Measurements from ENCODE around the gene LRRC1.
"Not testable (repeated sequence)": the region's sequence is repeated elsewhere in the genome, so short reads cannot be mapped to it uniquely, and the experiment has no call there.

The LRRC1 gene

DNA sequence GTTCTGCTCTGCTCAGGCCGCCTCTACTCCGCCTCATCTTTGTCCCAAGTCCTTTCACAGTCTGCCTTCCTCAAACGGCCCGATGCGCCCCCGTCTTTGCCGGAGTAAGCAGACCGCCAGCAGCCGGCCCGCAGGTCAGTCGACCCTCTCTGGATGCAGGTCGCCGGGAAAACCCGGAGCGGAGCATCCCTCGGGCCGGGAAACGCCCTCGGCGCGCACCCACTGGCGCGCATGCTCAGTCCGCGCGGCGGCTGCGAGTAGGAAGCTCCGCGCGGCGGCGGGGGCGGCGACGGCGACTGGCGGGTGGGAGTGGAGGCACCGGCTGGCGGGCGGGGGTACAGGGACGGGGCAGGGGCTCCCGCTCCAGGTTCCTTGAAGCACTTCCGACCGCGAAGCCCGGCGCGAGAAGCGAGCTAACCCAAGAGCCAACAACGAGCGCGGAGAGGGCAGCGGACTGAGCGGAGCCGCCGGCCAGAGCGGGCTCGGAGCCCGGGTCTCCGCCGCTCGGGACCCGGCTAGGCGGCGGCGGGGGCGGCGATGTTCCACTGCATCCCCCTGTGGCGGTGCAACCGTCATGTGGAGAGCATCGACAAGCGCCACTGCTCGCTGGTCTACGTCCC lies at the start of gene LRRC1:
LRRC1 (plus strand) TSS at position 286 of the 620 bp plus-strand sequence; CDS start at position 538, 252 bp downstream.
- peak; percentile 82 to 86 for DNase-seq

DNA sequence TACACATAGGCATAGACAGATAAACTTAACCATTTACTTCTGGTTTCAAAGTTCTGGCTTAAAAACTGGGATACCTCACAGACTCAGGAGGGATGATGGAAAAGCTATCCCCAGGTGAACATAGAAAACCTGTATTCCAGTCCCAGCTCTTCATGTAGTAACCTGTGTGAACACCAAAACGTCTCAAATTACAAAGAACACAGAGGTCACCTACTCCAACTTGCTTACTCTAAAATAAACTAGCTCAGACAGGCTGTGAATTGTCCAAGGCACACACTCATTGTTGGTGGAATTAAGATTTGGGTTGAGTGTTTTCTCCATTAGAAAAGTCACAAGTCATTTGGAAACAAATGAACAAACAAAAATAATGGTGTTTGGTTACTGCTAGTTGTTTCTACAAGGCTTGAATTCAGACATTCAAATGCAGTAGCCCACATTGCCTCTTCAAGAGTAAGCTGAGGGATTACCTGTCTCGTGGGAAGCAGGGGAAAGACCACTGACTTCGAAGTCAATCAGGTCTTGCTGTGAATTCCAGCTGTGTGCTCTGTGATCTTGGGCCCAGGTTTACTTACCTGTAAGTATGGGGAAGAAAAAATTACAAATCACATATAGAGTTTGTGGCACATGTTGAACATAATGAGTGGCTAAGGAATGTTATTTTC lies 48.2 kb upstream of the LRRC1 start:
- DNase-seq: no peak

DNA sequence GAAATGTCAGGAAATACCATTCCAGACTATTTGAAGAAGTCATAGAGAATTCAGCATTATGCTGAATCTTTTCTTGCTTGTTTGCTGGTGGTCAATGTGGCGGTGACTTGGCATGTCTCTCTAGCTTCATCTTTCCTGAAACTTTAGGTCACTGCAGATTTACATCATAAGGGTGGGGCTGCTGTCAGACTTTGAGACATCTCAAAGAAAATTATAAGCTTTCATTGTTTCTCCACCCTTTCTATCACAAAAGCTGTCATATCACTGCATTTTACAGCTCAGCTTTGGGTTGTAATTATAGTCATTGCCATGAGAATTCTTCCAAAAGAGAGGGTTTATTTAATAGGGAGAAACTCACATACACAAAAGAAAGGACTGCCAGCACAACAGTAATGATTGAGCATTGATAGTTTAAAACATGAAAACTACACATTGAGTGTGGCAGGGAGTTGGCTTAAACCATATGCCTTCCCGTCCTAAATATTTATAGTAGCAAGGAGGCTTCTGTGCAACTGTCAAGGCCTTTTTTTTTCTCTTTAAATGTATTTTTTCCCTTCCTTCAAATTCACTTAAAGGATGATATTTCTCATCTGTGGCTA lies 44.7 kb upstream of the LRRC1 start:
- no peak for DNase-seq

DNA sequence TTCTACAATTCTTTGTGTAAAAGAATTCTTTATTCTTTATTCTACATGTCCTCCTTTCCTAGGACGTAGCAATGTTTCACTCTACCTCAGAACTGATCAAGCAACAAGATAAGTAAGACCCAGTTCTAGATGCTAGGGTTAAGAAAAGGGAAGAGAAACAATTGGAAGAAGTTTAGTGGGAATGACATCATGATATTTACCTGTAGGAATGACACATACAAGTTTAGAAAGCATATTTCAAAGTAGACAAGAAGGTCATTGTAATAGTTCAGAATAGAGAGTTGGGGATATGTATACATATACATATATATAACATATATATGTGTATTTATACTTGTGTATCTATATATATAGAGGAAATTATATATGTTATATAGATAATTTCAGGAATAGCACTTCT lies 43.4 kb upstream of the LRRC1 start:
- DNase-seq: no peak

DNA sequence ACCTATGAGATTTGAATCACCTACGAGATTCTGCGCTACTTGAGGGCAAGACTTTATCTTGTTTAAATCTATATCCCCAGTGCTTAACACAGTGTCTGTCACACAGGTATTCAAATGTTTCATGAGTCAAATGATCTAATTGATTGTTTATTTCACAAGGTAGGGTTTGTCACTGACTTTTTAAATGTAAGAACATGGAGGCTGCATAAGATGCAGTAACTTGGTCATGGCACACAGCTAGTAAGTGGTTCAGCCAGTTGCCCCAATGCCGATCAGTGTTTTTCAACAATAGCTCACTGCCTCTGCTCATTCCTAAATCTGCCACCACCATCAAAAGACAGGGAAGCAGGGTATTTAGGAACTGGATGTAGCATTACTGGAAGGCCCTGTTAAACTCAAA lies 42.4 kb upstream of the LRRC1 start:
- DNase-seq: no peak

DNA sequence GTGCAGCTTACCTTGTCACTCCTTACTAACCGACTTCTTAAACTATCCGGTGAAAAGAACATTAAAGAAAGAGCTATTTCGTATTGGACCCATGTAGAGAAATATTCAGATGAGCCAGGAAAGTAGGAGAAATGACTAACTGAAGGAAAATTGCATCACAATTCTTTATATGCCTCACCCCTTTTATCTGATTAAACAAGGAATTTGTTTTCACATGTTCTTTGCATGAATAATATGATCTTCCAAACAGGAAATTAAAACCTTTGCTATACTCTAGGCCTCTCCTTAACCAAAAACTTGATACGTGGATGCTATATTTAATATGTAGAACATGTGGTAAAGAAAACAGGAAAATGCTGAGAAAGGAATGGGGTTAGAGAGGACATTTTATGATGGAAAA lies 41.9 kb upstream of the LRRC1 start:
- no peak for DNase-seq

DNA sequence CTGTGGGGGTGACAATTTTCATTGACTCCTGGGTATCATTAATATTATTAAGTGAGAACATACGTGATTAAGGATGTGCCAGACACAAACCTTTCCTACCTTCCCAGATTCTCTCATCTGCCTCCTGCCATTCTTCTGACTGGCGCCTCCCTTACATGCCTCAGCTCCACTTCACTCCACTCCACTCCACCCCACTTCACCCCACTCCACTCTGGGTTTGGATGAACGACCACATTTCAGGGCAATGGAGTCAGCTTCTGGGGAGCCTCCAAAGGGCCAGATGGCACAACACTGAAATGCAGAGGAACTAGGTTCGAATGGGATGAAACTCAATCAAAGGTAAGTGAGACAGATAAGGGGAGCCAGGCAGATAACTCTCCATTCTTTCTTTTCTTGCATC lies 40.5 kb upstream of the LRRC1 start:
- DNase-seq: no peak

DNA sequence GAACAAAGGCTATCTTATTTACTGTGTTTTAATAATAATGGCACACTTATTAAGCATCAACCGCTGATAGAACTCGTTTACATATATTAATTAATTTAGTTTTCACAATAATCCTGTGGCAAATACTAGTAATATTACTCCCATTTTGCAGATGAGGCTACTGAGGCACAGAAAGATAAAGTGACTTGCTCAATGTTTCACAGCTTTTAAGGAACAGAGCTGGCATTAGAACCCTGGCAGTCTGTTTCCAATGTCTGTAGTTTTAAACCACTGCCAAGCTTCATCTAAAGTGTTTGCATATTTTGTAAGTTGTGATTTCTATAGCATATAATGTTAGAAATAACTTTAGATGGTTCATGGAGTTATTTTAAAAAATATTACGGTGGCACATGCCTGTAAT lies 38.4 kb upstream of the LRRC1 start:
- no peak for DNase-seq

DNA sequence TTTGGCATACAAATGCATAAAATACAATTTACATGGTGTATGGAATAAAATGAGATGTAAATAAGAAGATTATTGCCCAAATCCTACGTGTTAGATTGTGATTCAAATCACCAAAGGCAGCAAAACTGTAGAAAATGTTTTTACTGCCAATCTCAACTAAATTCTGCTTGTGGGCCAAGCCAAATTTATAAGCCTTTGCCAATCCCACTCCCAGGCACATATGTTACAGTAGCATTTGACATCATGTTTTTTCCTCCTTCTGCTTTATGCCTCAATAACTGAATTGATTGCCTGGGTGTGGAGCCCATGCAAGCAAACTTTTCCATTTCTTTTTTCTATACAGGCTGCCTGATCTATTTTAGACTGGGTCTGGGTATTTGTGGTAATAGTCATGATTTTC lies 36.3 kb upstream of the LRRC1 start:
- no peak for DNase-seq

DNA sequence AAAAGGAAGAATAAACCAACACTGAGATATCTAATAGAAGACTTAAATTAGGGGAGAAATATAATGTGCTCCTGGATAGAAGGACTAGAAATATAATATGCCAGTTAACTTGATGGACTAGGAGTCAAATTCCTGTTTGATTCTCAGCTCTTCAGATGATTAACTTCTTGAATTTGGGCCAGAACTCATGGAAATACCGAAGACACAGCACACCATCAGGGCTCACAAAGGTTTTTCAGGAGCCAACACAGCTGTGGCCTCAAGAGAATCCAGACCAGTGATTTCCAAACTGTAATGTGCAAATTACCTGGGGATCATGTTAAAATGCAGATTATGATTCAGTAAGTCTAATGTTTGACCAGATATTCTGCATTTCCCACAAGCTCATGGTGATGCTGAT lies 33.8 kb upstream of the LRRC1 start:
- no peak for DNase-seq

DNA sequence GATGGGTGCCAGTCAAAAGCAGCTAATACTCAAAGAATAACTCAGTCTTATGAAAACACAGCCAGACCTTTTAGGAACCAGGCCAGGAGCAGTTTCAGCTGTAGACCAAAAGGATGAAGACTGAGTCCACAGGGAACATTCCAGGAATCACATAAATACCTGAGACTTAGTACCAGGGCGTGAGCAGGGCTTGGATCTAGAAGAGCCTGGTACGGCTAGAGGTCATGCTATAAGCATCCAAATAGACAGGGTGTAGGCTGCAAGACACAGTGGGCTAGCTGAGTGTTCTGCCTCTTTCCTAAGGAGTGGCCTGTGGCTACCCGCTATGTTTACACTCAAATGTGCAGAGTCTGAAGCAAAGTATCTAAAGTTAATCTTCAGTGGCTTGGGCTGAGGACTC lies 29.5 kb upstream of the LRRC1 start:
- no peak for DNase-seq

DNA sequence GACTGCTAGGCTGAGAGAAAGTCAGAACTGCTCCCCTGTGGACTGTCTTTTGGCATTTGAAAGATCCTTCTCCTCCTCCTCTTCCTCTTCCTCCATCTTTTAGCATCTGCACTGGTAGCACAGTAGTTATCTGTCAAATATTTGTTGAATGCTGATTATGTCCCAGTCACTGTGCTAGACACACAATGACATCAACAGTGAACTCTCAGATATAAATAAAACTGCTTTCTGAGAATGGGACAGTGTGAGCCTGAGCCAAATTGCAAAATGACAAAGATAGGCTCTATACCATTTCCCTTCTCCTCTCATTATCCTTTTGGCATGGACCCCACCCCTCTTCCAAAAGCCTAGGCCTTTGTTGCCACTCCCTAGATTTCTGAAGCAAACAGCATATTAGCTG lies 27.9 kb upstream of the LRRC1 start:
- DNase-seq: no peak

DNA sequence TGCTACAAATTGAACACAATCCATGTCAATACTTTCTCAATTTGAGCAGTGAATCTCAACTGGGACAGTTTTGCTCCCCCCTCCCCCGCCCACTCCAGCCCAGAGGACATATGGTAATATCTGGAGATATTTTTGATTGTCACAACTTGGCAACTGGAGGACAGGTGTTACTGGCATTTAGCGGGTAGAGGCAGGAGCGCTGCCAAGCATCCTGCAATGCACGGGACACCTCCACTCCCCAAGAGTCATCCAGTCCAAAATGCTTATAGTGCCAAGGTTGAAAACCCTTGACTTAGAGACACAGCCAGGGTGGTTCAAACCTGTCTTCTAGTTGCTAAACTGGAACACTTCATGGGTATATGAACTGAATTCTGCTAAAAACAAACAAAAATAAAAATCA lies 26.9 kb upstream of the LRRC1 start:
- DNase-seq: no peak

DNA sequence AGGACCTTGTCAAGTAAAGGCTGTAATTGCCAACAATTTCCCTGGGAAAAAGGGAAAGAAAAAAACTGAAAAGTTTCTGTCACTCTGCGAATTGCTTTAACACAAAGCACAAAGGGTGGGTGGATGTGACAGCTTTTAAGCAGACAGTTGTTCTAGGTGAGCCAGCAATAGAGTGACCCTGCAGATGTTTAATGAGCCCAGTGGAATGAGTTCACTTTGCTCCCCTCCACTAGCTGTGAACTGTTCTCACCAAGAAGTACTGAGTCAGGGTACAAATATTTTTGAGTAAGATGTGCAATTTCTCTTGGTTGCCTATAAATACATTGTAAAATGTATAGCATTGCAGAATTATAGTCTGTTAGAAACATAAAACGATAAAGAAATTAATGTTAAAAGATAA lies 26.2 kb upstream of the LRRC1 start:
- DNase-seq: no peak

DNA sequence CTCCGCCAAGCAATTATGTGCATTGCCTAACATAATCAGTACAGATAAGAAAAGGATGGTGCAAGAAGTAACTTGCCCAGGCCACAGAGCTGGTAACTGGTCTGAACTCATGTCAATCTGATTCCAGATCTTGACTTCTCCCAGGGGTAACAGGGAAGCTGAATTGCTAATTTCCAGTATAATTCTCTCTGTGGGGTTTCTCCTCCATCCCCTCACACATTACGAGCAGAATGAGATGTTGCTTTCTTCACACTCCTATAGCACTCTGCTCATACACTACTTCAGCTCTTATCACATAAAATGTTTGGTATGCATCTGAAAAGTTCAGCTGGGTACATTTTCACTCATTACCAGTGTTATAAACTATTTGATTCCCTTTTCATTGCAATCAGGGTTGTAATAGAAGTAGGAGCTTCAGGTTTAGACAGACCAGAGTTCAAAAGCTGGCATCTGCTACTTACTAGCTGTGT lies 24.0 kb upstream of the LRRC1 start:
- DNase-seq: no peak

DNA sequence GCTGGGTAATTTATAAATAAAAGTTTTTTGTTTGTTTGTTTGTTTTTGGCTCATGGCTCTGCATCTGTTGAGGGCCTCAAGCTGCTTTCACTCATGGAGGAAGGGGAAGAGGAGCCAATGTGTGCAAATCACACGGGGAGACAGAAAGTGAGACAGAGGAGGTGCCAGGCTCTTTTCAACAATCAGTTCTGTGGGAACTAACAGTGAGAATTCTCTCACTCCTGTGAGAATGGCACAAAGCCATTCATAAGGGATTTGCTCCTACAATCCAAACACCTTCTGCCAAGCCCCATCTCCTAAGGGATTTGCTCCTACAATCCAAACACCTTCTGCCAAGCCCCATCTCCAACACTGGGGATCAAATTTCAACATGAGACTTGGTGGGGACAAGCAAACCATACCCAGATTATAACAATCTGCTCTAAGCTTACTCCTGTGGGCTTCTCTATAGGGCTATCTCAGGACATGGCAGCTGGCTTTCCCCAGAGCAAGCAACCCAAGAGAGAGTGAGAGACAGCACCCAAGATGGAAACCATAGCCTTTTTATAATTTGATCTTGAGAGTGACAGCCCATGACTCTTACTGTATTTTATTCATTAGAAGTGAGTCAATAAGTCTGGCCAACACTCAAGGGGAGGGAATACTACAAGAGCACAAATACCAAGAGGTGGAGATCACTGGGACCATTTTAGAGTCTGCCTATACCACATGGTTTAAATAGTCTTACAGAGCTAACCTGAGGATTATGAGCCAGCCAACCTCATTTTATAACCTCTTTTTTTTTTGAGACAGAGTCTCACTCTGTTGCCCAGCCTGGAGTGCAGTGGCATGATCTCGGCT lies 22.8 kb upstream of the LRRC1 start:
- no peak for DNase-seq

DNA sequence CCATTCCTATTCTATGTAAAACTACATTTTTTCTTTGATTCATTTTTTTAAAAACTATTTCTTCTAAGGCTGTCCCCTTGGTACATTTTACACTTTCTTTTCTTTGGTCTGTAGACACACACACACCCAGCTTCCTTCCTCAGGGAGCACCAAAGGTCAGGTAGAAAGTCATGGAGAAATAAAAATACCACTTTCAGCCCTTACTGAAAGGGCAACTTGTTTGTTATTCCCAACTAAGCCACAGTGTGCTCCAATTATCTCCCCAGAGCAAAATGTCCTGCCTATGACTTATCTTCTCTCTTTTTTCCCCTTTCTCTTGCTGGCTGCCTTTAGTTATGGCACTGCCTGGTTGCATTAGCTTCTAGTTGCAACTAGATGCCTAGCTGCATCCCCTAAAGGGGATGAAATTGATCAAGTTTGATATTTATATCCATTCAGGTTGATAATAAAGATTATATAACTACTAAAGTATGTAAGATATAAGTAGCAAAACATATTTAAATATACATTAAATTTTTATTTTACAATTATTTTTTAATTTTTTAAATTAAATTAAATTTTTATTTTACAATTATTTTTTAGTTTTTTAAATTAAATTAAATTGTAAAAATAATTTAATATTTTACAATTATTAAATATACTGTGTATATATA lies 21.6 kb upstream of the LRRC1 start:
- no peak for DNase-seq

DNA sequence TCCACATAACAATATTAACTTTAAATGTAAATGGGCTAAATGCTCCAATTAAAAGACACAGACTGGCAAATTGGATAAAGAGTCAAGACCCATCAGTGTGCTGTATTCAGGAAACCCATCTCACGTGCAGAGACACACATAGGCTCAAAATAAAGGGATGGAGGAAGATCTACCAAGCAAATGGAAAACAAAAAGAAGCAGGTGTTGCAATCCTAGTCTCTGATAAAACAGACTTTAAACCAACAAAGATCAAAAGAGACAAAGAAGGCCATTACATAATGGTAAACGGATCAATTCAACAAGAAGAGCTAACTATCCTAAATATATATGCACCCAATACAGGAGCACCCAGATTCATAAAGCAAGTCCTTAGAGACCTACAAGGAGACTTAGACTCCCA lies 18.7 kb upstream of the LRRC1 start:
- not testable (repeated sequence) for DNase-seq

DNA sequence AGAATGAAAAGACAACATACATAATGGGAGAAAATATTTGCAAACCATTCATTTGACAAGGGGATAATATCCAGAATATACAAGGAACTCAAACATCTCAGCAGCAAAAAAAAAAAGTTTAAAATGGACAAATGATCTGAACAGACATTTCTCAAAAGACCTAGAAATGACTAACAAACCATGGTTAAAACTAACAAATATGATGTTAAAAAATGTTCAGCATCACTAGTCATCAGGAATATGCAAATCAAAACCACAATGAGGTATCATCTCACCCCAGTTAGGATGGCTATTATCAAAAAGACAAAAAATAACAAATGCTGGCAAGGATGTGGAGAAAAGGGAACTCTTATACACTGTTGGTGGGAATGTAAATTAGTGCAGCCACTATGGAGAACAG lies 9.8 kb upstream of the LRRC1 start:
- not testable (repeated sequence) for DNase-seq

DNA sequence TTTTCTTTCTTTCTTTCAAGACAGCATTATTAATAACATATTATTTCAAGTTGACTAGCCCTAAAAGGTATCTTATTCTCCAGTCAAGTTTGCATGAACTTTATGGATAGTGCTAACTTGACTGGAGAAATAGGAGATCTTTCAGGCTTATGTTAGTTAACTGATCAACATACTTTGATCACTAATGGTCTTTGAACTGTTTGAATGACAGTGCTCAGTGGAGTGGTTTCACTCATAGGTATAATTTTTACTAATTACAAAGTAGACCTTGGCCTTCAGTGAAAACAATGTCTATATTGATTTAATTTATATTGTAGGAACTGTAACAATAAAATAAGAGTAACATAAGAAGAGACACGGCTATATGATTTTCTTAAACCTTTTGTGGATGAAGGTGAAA lies 8.0 kb upstream of the LRRC1 start:
- DNase-seq: no peak

DNA sequence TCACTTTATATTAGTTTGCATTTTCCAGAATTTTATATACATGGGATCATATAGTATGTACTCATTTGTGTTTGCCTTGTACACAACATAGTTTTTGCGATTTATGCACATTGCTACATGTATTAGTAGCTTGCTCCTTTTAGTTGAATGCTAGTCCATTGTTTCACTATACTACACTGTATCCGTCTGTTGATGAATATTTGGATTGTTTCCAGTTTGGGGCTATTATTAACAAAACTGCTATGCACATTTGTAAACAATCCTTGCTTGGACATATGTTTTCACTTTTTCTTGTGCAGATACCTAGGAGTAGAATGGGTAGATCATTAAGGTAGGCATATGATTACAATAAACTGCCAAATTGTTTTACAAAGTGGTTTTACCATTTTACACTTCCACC lies 3.9 kb upstream of the LRRC1 start:
- DNase-seq: no peak

DNA sequence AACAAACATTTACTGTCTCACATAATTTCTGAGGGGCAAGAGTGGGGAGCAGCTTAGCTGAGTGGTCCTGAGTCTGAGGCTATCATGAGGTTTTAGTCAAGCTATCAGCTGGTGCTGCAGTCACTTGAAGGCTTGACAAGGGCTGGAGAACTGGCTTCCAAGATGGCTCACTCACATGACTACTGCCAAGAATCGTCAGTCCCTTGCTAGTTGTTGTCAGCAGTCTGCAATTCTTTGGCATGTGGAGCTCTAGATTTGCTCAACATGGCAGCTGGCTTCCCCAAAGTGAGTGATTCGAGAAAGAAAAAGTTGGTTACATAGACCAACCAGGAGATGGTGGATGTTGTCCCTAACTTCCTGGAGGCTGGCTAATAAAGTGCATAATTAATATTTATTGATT lies 2.8 kb upstream of the LRRC1 start:
- DNase-seq: no peak

DNA sequence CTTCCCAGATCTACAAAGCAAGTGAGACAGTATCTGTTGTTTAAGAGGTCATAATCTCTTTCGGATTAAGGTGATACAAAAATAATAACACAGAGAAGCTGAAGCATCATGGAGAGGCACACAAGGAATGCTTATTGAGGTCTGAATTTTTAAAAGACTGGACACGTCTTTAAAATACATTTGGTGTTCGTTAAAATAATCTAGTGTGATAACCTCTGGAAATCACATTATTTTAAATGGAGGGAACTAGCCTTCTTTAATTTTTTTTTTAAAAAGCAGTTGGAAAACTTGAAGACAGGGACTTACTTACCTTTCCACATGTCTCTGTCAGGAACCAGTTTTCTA lies 1.9 kb upstream of the LRRC1 start:
- DNase-seq: no peak

All from stimulated activated CD4-positive, alpha-beta T cell treated with anti-CD3 and anti-CD28 coated beads, Interleukin-4, amount 100 ng/mL, for 4 hours (primary cell).